Esophagus muscularis mucosa (tissue), 4 donors: ENCODE results near the gene PRDX5.

Experiments used
- EP300 ChIP-seq: sonication (generic); formaldehyde crosslinking; IDR thresholded peaks from one replicate; pipeline ENCODE4 v1.6.1; 2017; ENCODE audit warnings: antibody characterized with exemption
- POLR2A ChIP-seq: fragments of 450-650 bp; IDR thresholded peaks from one replicate; pipeline ENCODE4 v1.6.1; 2017; ENCODE audit warnings: antibody characterized with exemption, moderate library complexity, mild to moderate bottlenecking, low read depth
- TF ChIP-seq, protein P1 (sequence below), 3 experiments: fragments of 200-600 bp in 2 of 3; fragments of 450-650 bp in 1 of 3; sonication (generic) in 2 of 3; IDR thresholded peaks; one replicate each; pipeline ENCODE4 v1.5.1; 2017 to 2019; ENCODE audit warnings: antibody characterized with exemption in 3 of 3, mild to moderate bottlenecking in 2 of 3, moderate library complexity in 1 of 3

DNA sequence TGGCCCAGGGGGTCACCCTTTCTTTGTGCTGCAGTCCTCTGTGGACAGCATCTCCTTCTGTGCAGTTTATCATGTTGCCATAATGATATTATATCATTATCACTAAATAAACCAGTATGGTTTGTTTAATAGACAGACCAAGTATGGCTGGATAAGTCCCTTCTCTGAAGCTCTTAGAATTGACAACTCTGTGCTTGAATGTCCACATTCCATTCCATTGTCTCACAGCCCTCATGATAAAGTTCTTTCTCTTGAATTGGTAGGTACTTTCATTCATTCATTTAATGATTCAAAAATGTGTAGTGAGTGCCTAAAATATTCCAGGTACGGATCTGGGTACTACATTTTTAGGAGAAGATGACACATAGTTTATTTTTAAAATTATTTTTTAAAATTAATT lies 48.8 kb downstream of the PRDX5 start:
- TF ChIP-seq, protein P1, sequence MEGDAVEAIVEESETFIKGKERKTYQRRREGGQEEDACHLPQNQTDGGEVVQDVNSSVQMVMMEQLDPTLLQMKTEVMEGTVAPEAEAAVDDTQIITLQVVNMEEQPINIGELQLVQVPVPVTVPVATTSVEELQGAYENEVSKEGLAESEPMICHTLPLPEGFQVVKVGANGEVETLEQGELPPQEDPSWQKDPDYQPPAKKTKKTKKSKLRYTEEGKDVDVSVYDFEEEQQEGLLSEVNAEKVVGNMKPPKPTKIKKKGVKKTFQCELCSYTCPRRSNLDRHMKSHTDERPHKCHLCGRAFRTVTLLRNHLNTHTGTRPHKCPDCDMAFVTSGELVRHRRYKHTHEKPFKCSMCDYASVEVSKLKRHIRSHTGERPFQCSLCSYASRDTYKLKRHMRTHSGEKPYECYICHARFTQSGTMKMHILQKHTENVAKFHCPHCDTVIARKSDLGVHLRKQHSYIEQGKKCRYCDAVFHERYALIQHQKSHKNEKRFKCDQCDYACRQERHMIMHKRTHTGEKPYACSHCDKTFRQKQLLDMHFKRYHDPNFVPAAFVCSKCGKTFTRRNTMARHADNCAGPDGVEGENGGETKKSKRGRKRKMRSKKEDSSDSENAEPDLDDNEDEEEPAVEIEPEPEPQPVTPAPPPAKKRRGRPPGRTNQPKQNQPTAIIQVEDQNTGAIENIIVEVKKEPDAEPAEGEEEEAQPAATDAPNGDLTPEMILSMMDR (IDR thresholded peaks at IDR 0.05), result no peak
- TF ChIP-seq POLR2A (no peak), EP300 (no peak)
